Measurements from ENCODE around the gene ARHGEF28. TPM values are rescaled to one million over a fixed set of nuclear protein-coding genes. Genes with fewer than 3 reads are reported as not detected.

Gene ARHGEF28
- total and polyA plus RNA-seq, 9 of the 15 experiments (the other 6 are each of a cell fraction or from before 2014, with no cell fraction given) = 0.27 TPM; not detected in 8

GRCh38 chr5:73939557-73939956 lies 313.6 kb downstream of the ARHGEF28 start:
- POLR2A ChIA-PET = no interaction called here
- WGBS (ENCODE audit: insufficient coverage, low coverage, missing lambda C conversion rate) = 0% methylated on average over 3 of the region's 3 CpGs
- intact Hi-C loops (cut with micrococcal nuclease) = no loop called here
- TF ChIP-seq MTA2 (IDR thresholded peaks at IDR 0.05; ENCODE audit: low read depth) (no peak), CHD2 (IDR thresholded peaks at IDR 0.05; ENCODE audit: low read depth, low read length) (no peak), JUND (IDR thresholded peaks at IDR 0.05; ENCODE audit: borderline replicate concordance, low read depth, low read length) (no peak), JUND (tag; IDR thresholded peaks at IDR 0.05; ENCODE audit: borderline replicate concordance, low read depth, low read length) (no peak), CREB3L1 (IDR thresholded peaks at IDR 0.05; ENCODE audit: borderline replicate concordance, low read depth) (no peak), USF1 (CRISPR knock-in tag; IDR thresholded peaks at IDR 0.05) (no peak), ZNF699 (CRISPR knock-in tag; IDR thresholded peaks at IDR 0.05; ENCODE audit: insufficient replicate concordance) (no peak), NCOR1 (IDR thresholded peaks at IDR 0.05) (no peak), ARID4B (CRISPR knock-in tag; IDR thresholded peaks at IDR 0.05) (no peak), MAFK (IDR thresholded peaks at IDR 0.05; ENCODE audit: low read length) (no peak)

More at GRCh38 chr5:73939557-73939956, 313.6 kb downstream of the ARHGEF28 start:
- no peaks in the 10 kb centered on the region for H3K9me1 ChIP-seq (ENCODE audit: control insufficient read depth, insufficient read depth, low read length)
- FAIRE-seq = no peak
- no peaks in the 10 kb centered on the region for H3K9me3 ChIP-seq (replicated peaks; ENCODE audit: control insufficient read depth, insufficient read depth, low read depth, low read length)
- H2AFZ ChIP-seq (ENCODE audit: low read depth, low read length) = no peak overlapping the region
- BruUV-seq (replicated peaks) = no TSS peak
- no peak for ATAC-seq
- CTCF ChIA-PET (ENCODE audit: low intra/inter-chr PET ratio) = no interaction called here
- in situ Hi-C loops (cut with MboI) = no loop called here
- peaks cover 0 to 2% of the 10 kb centered on the region in 2 experiments; a peak in 2 of 5 replicates for H3K27me3 ChIP-seq (ENCODE audit: control insufficient read depth in 2 of 2, insufficient read depth in 2 of 2, low read length in 2 of 2)
- H3K27ac ChIP-seq (ENCODE audit: extremely low read depth, low read depth, low read length) = no peak overlapping the region
- no peaks in the 10 kb centered on the region for H4K20me1 ChIP-seq (replicated peaks; ENCODE audit: control insufficient read depth, insufficient read depth, low read length)
- H3K9ac ChIP-seq (ENCODE audit: insufficient read depth in 1 of 2, low read depth in 2 of 2, low read length in 2 of 2) = no peak overlapping the region
- H3K79me2 ChIP-seq (ENCODE audit: control insufficient read depth, insufficient read depth, low read length) = no peaks in the 10 kb centered on the region
- no peaks in the 10 kb centered on the region for H3K36me3 ChIP-seq (ENCODE audit: control insufficient read depth, insufficient read depth, low read length)
- no peak overlapping the region for H3K4me3 ChIP-seq
- no peaks in the 10 kb centered on the region for H3K4me1 ChIP-seq (replicated peaks in 1 of 2; ENCODE audit: control insufficient read depth in 2 of 2, insufficient read depth in 2 of 2, low read length in 2 of 2)
- DNase-seq (ENCODE audit: extremely low read depth in 1 of 4, low spot score in 3 of 4) = no peak
- H3K4me2 ChIP-seq (ENCODE audit: insufficient read depth, low read length) = no peak overlapping the region
